SK-N-SH (cell line): Measurements from ENCODE around the gene MET. TPM values are rescaled to one million over a fixed set of nuclear protein-coding genes. Genes with fewer than 3 reads are reported as not detected.

Experiments used
- CTCF ChIA-PET: fragments of 300-600, 350-600 bp; formaldehyde crosslinking; extraction: SDS; loops from one replicate; lab custom pipeline; 2021; lab: Yijun Ruan, JAX
- POLR2A ChIA-PET: fragments of 350-600 bp; sonication (Branson Sonifier 250); formaldehyde crosslinking; extraction: SDS; loops from one replicate; lab custom pipeline; 2020; ENCODE audit warnings: antibody characterized with exemption, inconsistent platforms; lab: Yijun Ruan, JAX
- DNase-seq: peaks from one replicate; pipeline ENCODE4 v3.0.0; 2012
- H2AFZ ChIP-seq: fragments of 200-600 bp; sonication (generic); 2 replicates; pipeline ENCODE4 v1.8.1; 2016; ENCODE audit warnings: antibody characterized with exemption, mild to moderate bottlenecking, low read depth
- H3F3A ChIP-seq: fragments of 200-600 bp; sonication (generic); replicated peaks from 2 replicates; pipeline ENCODE3; 2016; ENCODE audit warnings: antibody characterized with exemption, mild to moderate bottlenecking; ENCODE audit not compliant: insufficient read depth
- H3K27ac ChIP-seq, 2 experiments: fragments of 200-500 bp in 1 of 2; fragments of 200-600 bp in 1 of 2; sonication (Bioruptor generic) in 1 of 2; sonication (generic), shearing (Covaris generic) in 1 of 2; 2 replicates each; pipeline versions ENCODE4 v1.5.1 to v1.6.1; 2014 to 2016; ENCODE audit warnings: low read depth in 2 of 2, inconsistent platforms in 1 of 2, low read length in 1 of 2, mild to moderate bottlenecking in 1 of 2, mixed read lengths in 1 of 2
- H3K27me3 ChIP-seq: fragments of 200-600 bp; sonication (generic), shearing (Covaris generic); 2 replicates; pipeline ENCODE4 v1.6.1; 2016; ENCODE audit warnings: mixed run types; ENCODE audit not compliant: insufficient read depth
- H3K36me3 ChIP-seq, 2 experiments: fragments of 200-500 bp in 1 of 2; fragments of 200-600 bp in 1 of 2; sonication (Bioruptor generic) in 1 of 2; sonication (generic) in 1 of 2; replicated peaks in 1 of 2; 2 replicates each; pipeline versions ENCODE3 to v1.5.1; 2014 to 2016; ENCODE audit warnings: low read length in 1 of 2, mild to moderate bottlenecking in 1 of 2; ENCODE audit not compliant: insufficient read depth in 2 of 2, control insufficient read depth in 1 of 2
- H3K4me1 ChIP-seq, 2 experiments: fragments of 200-500 bp in 1 of 2; fragments of 200-600 bp in 1 of 2; sonication (Bioruptor generic) in 1 of 2; sonication (generic), shearing (Covaris generic) in 1 of 2; 2 replicates each; pipeline versions ENCODE4 v1.5.1 to v1.6.1; 2014 to 2016; ENCODE audit warnings: low read depth in 1 of 2, low read length in 1 of 2, mixed run types in 1 of 2; ENCODE audit not compliant: insufficient read depth in 2 of 2, control insufficient read depth in 1 of 2
- H3K4me2 ChIP-seq: fragments of 200-600 bp; sonication (generic), shearing (Covaris generic); 2 replicates; pipeline ENCODE4 v1.6.1; 2017; ENCODE audit warnings: mixed run types
- H3K4me3 ChIP-seq, 2 experiments: fragments of 200-500 bp in 1 of 2; fragments of 200-600 bp in 1 of 2; sonication (Bioruptor generic) in 1 of 2; sonication (generic), shearing (Covaris generic) in 1 of 2; 2 replicates each; pipeline versions ENCODE4 v1.5.1 to v1.8.1; 2014 to 2016; ENCODE audit warnings: low read depth in 2 of 2, inconsistent platforms in 1 of 2, low read length in 1 of 2, mild to moderate bottlenecking in 1 of 2, mixed read lengths in 1 of 2, moderate library complexity in 1 of 2
- H3K79me2 ChIP-seq: fragments of 200-600 bp; sonication (generic); 2 replicates; pipeline ENCODE4 v1.8.1; 2017; ENCODE audit warnings: mild to moderate bottlenecking; ENCODE audit not compliant: insufficient read depth
- H3K9ac ChIP-seq: fragments of 200-600 bp; sonication (generic); 2 replicates; pipeline ENCODE4 v1.6.1; 2017; ENCODE audit warnings: mixed run types
- H3K9me2 ChIP-seq: fragments of 200-600 bp; sonication (generic); 2 replicates; pipeline ENCODE4 v1.6.1; 2017; ENCODE audit warnings: mixed run types
- H3K9me3 ChIP-seq: fragments of 200-600 bp; sonication (generic); 2 replicates; pipeline ENCODE4 v1.6.1; 2017; ENCODE audit warnings: mixed run types, mild to moderate bottlenecking, moderate library complexity
- H4K20me1 ChIP-seq: fragments of 200-600 bp; sonication (generic); 2 replicates; pipeline ENCODE4 v1.6.1; 2017; ENCODE audit warnings: mild to moderate bottlenecking, mixed run types; ENCODE audit not compliant: insufficient read depth
- CHD2 ChIP-seq: fragments of 150-350 bp; IDR thresholded peaks from 2 replicates; pipeline ENCODE4 v1.6.1; 2018; ENCODE audit warnings: low read length; ENCODE audit not compliant: partially characterized antibody
- FOXJ3 ChIP-seq: sonication (generic); formaldehyde crosslinking; IDR thresholded peaks from 2 replicates; pipeline ENCODE4 v1.5.1; 2020; ENCODE audit warnings: mild to moderate bottlenecking, missing genetic modification reagents
- FOXM1 ChIP-seq: IDR thresholded peaks from 2 replicates; pipeline ENCODE4 v1.4.0; 2012; ENCODE audit warnings: low read depth, mild to moderate bottlenecking
- GABPA ChIP-seq: IDR thresholded peaks from 2 replicates; pipeline ENCODE4 v1.4.0; 2012; ENCODE audit warnings: low read depth, mild to moderate bottlenecking
- IRF3 ChIP-seq: fragments of 150-350 bp; IDR thresholded peaks from 2 replicates; pipeline ENCODE4 v1.6.1; 2016; ENCODE audit warnings: mild to moderate bottlenecking, low read depth, low read length
- PBX3 ChIP-seq: IDR thresholded peaks from 2 replicates; pipeline ENCODE4; 2012
- POLR2AphosphoS5 ChIP-seq: IDR thresholded peaks from 2 replicates; pipeline ENCODE4 v1.6.1; 2012; ENCODE audit warnings: low read depth, low read length
- RAD21 ChIP-seq: IDR thresholded peaks from 2 replicates; pipeline ENCODE4 v1.6.1; 2012; ENCODE audit warnings: mild to moderate bottlenecking, low read length
- RCOR1 ChIP-seq: fragments of 150-350 bp; IDR thresholded peaks from 2 replicates; pipeline ENCODE4 v1.6.1; 2017; ENCODE audit warnings: antibody characterized with exemption, low read length
- REST ChIP-seq: IDR thresholded peaks from 2 replicates; pipeline ENCODE4 v1.6.1; 2012; ENCODE audit warnings: mild to moderate bottlenecking, low read depth, low read length, moderate library complexity
- RXRA ChIP-seq: IDR thresholded peaks from 2 replicates; pipeline ENCODE4 v1.4.0; 2012; ENCODE audit warnings: low read depth, mild to moderate bottlenecking, borderline replicate concordance
- SMC3 ChIP-seq: IDR thresholded peaks from 2 replicates; pipeline ENCODE4 v1.6.1; 2012; ENCODE audit warnings: low read depth, low read length, improper control_type of control experiment
- USF1 ChIP-seq: IDR thresholded peaks from 2 replicates; pipeline ENCODE4 v1.4.0; 2012; ENCODE audit warnings: low read depth, borderline replicate concordance
- ZBTB33 ChIP-seq: IDR thresholded peaks from 2 replicates; pipeline ENCODE4 v1.4.0; 2012; ENCODE audit warnings: low read depth, borderline replicate concordance
- WGBS: methylation state at CpG from one replicate; pipeline ENCODE4 v1.1.6; 2017; ENCODE audit warnings: low lambda C conversion rate; 5-methylcytosine and 5-hydroxymethylcytosine counted together
- polyA plus RNA-seq, 3 experiments: library from polyadenylated mRNA; depleted of rRNA; stranded (reverse); fragments of >200 nt; gene quantifications; 2 replicates each; pipeline ENCODE4 v1.2.3, GENCODE V29; 2012

The MET gene
- polyA plus RNA-seq, 1 of the 3 experiments (the other 2 are of a cell fraction), result 38.7 TPM

- no peak for TF ChIP-seq GABPA
- TF ChIP-seq RAD21, result no peak
- TF ChIP-seq REST, result no peak
- no peak for TF ChIP-seq FOXM1
These were observed 156.3 kb downstream of the MET start (continued) for GRCh38 chr7:116828281-116828680.

GRCh38 chr7:116829041-116829440, 157.0 kb downstream of the MET start:
- Histone ChIP-seq H3K4me1 (no peaks in the 10 kb centered on the region), H3K36me3 (no peaks in the 10 kb centered on the region), H3K9me3 (no peaks in the 10 kb centered on the region), H4K20me1 (no peaks in the 10 kb centered on the region), H3K4me3 (no peak overlapping the region), H3F3A (no peaks in the 10 kb centered on the region), H3K27ac (no peak overlapping the region), H3K9me2 (no peaks in the 10 kb centered on the region), H2AFZ (no peak overlapping the region)
- CTCF ChIA-PET, result interaction anchor here (1.4 kb wide), 1 partner anchor 19 kb away, joined by 6 read pairs; no protein-coding TSS in a partner anchor
- POLR2A ChIA-PET, result no interaction called here
- DNase-seq, result no peak
- no peak for TF ChIP-seq RCOR1
- no peak for TF ChIP-seq POLR2AphosphoS5
- no peak for TF ChIP-seq RXRA
- TF ChIP-seq USF1, result no peak
- no peak for TF ChIP-seq FOXM1
- no peak for TF ChIP-seq SMC3
- TF ChIP-seq FOXJ3 (CRISPR knock-in tag), result no peak
- TF ChIP-seq ZBTB33, result no peak
- no peak for TF ChIP-seq REST
- no peak for TF ChIP-seq CHD2
- TF ChIP-seq PBX3, result no peak
- no peak for TF ChIP-seq IRF3
- TF ChIP-seq, all 33 proteins: peak for 0
- H3K4me2 ChIP-seq, result no peak overlapping the region
- 22% methylated on average over 3 of the region's 3 CpGs for WGBS
- H3K9ac ChIP-seq, result no peak overlapping the region
- no peaks in the 10 kb centered on the region for H3K79me2 ChIP-seq
- peaks cover 9% of the 10 kb centered on the region; the same call in 1 of the 2 replicates for H3K27me3 ChIP-seq
